Gastrocnemius medialis (tissue), 4 donors: Measurements from ENCODE around the gene SORBS1. TPM values are rescaled to one million over a fixed set of nuclear protein-coding genes. Genes with fewer than 3 reads are reported as not detected.
A peak's percentile ranks its signal among the peaks of the same experiment; 100 is the strongest.

Experiments
- ATAC-seq, 2 donors: fragments of 150-250 bp; one replicate each; pipeline ENCODE4 v1.9.1; 2016
- DNase-seq, 2 donors: peaks; one replicate each; pipeline ENCODE4 v3.0.0-alpha.2; 2019
- H3K27ac ChIP-seq, 4 donors: fragments of 200-600 bp; sonication (generic); 1 replicate in 1 of 4; 2 replicates in 3 of 4; pipeline ENCODE4 v1.5.1; 2016 to 2018; ENCODE audit warnings: mild to moderate bottlenecking in 2 of 4, moderate library complexity in 1 of 4
- H3K27me3 ChIP-seq, 3 donors: fragments of 200-600 bp; sonication (generic) in 2 of 3; 1 replicate in 1 of 3; 2 replicates in 2 of 3; pipeline versions ENCODE4 v1.5.1 to v1.6.0; 2016 to 2019; ENCODE audit warnings: mild to moderate bottlenecking in 1 of 3, moderate library complexity in 1 of 3
- H3K36me3 ChIP-seq, 2 donors: fragments of 200-600 bp; sonication (generic) in 1 of 2; one replicate each; pipeline ENCODE4 v1.5.1; 2017 to 2018
- H3K4me1 ChIP-seq, 2 donors: fragments of 200-600 bp; sonication (generic) in 1 of 2; one replicate each; pipeline ENCODE4 v1.5.1; 2016 to 2017; ENCODE audit warnings: mild to moderate bottlenecking in 2 of 2
- H3K4me3 ChIP-seq, 4 donors: fragments of 200-600 bp; sonication (generic) in 3 of 4; 1 replicate in 1 of 4; 2 replicates in 3 of 4; pipeline ENCODE4 v1.5.1; 2016 to 2019; ENCODE audit warnings: mild to moderate bottlenecking in 2 of 4
- H3K9me3 ChIP-seq, 3 donors: fragments of 200-600 bp; sonication (generic) in 2 of 3; 1 replicate in 1 of 3; 2 replicates in 2 of 3; pipeline ENCODE4 v1.5.1; 2016 to 2019
- CTCF ChIP-seq, 5 experiments: fragments of 450-650 bp in 3 of 5; fragments of 200-600 bp in 2 of 5; sonication (generic) in 2 of 5; IDR thresholded peaks in 4 of 5; conservative IDR thresholded peaks in 1 of 5; 1 replicate in 4 of 5; 2 replicates in 1 of 5; pipeline ENCODE4 v1.5.1; 2016 to 2019; ENCODE audit warnings: antibody characterized with exemption in 5 of 5, mild to moderate bottlenecking in 3 of 5, moderate library complexity in 3 of 5
- POLR2A ChIP-seq, 2 donors: fragments of 450-650 bp; IDR thresholded peaks; one replicate each; pipeline ENCODE4 v1.6.1; 2017; ENCODE audit warnings: antibody characterized with exemption in 2 of 2, mild to moderate bottlenecking in 2 of 2, moderate library complexity in 2 of 2
- in situ Hi-C, 4 donors: fragments of 200-750 bp; cut with MboI; loops; one replicate each; pipeline versions ENCODE4 v1.15.0 to v1.8.0; 2017; ENCODE audit warnings: low sequenced_read_pairs in 4 of 4
- intact Hi-C: fragments of 100-400 bp; cut with DNase I; formaldehyde crosslinking; loops from one replicate; pipeline ENCODE4 v1.15.1; 2023; ENCODE audit warnings: low total_unique reads
- total RNA-seq, 4 donors: library from RNA; depleted of rRNA; stranded (reverse); fragments of >200 nt; gene quantifications; one replicate each; pipeline versions ENCODE4 v1.1.0 to v1.2.3, GENCODE V29; 2016

SORBS1 gene
- total RNA-seq, 4 donors from 2014 or later: 146 to 331 (median 186) TPM

- intact Hi-C loops (no loop called here), in situ Hi-C loops (no loop called here)
- DNase-seq (no peak), ATAC-seq (no peak)
- H3K27ac ChIP-seq: peak overlapping the region; percentile 92 to 99 (median 95)
- H3K4me3 ChIP-seq: no peak overlapping the region
- H3K4me1 ChIP-seq: peaks cover 65 to 82% of the 10 kb centered on the region in 2 donors
- TF ChIP-seq CTCF (IDR thresholded peaks at IDR 0.05 in 4 of 5, conservative IDR thresholded peaks at IDR 0.05 in 1 of 5): no peak
- no peak for TF ChIP-seq POLR2A (IDR thresholded peaks at IDR 0.05)
- H3K36me3 ChIP-seq: no peaks in the 10 kb centered on the region
- H3K9me3 ChIP-seq: no peaks in the 10 kb centered on the region
- H3K27me3 ChIP-seq: no peaks in the 10 kb centered on the region
Measured at GRCh38 chr10:95466436-95466835, 94.7 kb downstream of the SORBS1 start.

DNA sequence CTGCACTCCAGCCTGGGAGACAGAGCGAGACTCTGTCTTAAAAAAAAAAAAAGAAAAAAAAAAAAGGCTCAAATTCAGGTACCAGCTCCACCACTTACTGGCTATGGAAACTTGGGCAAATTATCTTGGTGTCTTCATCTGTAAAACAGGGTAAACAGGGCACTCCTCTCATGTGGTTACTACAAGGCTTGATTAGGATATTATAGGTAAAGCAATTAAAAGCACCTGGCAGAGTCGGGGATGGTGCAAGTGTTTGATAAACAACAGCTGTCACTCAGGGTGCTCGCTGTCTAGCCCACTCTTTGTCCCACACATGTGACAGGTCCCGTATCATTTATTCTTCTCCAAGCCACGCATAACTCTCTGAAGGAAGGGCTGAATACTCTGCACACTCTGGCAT, 96.9 kb downstream of the SORBS1 start:
- DNase-seq (no peak), ATAC-seq (peak in 1 of 2 donors; percentile 34)
- TF ChIP-seq POLR2A (IDR thresholded peaks at IDR 0.05) (no peak), CTCF (IDR thresholded peaks at IDR 0.05 in 4 of 5, conservative IDR thresholded peaks at IDR 0.05 in 1 of 5) (no peak)
- intact Hi-C loops (no loop called here), in situ Hi-C loops (no loop called here)
- Histone ChIP-seq H3K9me3 (no peaks in the 10 kb centered on the region), H3K27ac (peak overlapping the region; percentile 92 to 99 (median 95)), H3K36me3 (no peaks in the 10 kb centered on the region), H3K27me3 (no peaks in the 10 kb centered on the region), H3K4me3 (no peak overlapping the region), H3K4me1 (peaks cover 57 to 69% of the 10 kb centered on the region in 2 donors)

DNA sequence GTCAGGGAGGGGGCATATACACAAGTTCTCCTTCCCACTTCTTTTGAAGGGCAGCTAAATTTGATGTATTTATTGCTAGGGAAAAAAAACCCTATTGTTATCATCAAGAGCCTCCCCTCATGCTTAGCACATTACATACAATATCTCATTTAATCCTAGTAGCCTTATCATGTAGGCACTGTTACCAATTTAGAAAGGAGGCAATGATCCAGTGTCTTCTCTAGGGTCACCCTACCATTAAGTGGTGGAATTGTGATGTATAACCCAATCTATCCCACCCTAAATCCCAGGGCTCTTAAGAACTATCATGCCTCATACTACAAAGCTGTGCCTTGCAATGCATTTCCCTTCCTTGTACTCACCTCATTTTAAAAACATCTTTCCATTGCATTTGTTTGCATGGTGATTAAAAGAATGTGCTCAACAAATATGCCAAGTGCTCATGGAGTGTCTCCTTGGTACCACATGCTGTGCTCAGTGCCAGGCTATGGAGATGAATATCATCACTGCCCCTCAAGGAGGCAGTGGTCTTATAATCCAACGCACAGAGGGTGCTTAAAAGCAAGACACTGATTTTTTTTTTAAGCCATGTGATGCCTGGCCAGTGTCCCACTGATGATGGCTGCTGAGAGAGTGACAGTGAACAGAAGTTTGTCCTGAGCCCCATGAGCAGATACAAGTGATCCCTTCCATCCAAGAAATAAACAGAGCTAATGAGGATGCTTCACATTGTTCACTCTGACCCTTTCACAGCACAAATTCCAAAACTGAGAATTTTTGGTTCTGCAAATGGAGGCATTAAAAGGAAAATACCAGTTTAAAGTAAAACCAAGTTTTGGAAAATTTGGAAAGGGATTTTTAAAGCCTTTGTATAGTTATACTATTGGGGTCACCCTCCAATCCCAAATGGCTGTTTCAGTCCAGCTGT, 98.2 kb downstream of the SORBS1 start:
- Histone ChIP-seq H3K27me3 (no peaks in the 10 kb centered on the region), H3K36me3 (no peaks in the 10 kb centered on the region), H3K4me1 (peaks cover 47 to 60% of the 10 kb centered on the region in 2 donors), H3K27ac (peak overlapping the region; percentile 92 to 99 (median 95)), H3K9me3 (no peaks in the 10 kb centered on the region), H3K4me3 (no peak overlapping the region)
- in situ Hi-C loops (no loop called here), intact Hi-C loops (no loop called here)
- no peak for TF ChIP-seq POLR2A (IDR thresholded peaks at IDR 0.05)
- TF ChIP-seq CTCF (IDR thresholded peaks at IDR 0.05 in 4 of 5, conservative IDR thresholded peaks at IDR 0.05 in 1 of 5): no peak
- no peak for DNase-seq
- no peak for ATAC-seq

DNA sequence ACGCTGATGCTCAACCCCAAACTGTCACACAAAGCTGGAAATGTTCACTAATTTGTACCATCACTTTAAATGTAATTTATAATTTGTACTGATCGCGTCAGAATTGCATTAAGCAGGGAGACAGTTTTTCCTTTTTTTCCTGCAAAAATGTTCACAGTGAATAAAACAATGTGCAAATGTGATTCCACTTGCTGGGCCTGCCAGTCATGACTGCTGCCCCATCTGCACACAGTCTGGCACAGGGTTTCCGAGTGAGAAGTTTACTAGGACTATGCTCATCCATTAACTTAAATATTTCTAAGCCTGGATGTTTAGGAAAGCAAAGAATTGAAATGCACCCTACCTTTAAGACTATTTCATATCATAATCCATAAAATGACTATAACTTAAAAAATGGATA, 99.6 kb downstream of the SORBS1 start:
- H3K27me3 ChIP-seq: no peaks in the 10 kb centered on the region
- peaks cover 41 to 59% of the 10 kb centered on the region in 2 donors for H3K4me1 ChIP-seq
- no peaks in the 10 kb centered on the region for H3K36me3 ChIP-seq
- no peak overlapping the region for H3K27ac ChIP-seq
- H3K4me3 ChIP-seq: no peak overlapping the region
- intact Hi-C loops: no loop called here
- H3K9me3 ChIP-seq: no peaks in the 10 kb centered on the region
- DNase-seq (no peak), ATAC-seq (no peak)
- in situ Hi-C loops: no loop called here
- TF ChIP-seq CTCF (IDR thresholded peaks at IDR 0.05 in 4 of 5, conservative IDR thresholded peaks at IDR 0.05 in 1 of 5): no peak
- TF ChIP-seq POLR2A (IDR thresholded peaks at IDR 0.05): no peak
